NCI-H2081 (cell line): ENCODE measurements around the gene ZNF629.
"Not testable (repeated sequence)": the region's sequence is repeated elsewhere in the genome, so short reads cannot be mapped to it uniquely, and the experiment has no call there.

Experiments
- DNase-seq, 2 experiments: peaks; one replicate each; lab custom pipeline; 2025; lab: John Stamatoyannopoulos, UW

Gene ZNF629

DNA sequence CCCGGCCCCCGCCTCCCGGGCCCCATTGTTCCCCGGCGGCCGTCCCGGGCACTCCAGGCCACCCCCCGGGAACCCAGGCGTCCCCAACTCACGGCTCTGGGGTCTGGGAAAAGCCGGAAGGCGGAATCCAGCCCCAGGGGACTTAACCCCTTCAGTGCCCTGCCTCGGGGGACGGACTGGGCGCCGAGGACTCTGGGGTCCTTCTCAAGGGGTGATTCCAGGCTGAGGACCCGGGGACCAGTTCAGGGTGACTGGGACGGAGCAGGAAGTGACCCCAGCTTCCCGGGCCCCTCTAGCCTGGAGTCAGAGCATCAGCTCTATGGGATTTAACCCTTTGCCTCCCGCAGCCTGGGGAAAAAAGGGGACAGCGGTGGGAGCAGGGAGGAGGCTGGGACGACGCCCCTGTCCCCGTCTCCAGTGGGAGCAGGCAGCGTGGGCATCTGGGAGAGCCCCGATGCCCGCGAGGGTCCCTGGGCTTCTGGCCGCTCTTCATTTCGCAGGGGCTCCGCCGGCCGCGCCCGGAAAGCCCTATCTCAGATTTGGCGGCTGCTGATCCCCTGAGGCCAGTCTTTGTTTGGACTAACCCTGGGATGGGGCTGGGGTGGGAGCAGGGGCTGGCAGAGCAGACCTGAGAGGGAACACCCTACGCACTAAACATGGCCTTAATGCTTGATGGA, at the start of gene ZNF629:
Gene ZNF629 (minus strand): TSS at position 270 of the 677 bp plus-strand sequence. CDS start 2,723 bp downstream, outside the sequence.
- DNase-seq: peak; percentile 25 to 32

DNA sequence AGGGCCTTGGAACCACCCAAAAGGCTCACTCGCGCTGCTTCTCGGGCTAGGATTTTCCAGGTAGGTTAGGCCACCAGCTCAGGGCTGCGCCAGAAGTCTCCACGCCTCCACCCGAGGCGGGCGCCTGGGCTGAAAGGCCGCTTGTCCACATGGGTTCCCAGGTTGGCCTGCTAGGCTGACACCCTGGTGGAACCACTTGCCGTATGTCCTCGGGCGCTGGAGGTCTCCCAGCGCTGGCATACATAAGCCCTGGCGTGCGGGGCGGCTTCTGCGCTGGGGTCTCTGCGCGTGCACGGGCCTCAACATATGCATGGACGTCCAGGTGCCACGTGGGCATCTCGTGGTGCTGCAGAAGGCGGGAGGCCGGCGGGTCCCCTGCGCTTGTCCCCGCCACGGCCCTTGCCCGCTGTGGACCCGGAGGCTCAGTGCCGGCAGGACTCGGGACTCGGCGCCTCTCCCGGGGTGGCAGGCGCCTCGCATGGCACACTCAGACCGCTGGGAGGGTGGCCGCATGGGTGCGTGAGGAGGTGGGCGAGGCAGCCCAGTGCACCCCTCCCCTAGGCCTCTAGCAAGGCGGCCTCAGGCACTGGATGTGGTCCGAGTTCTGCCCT, 47.2 kb upstream of the ZNF629 start:
- no peak for DNase-seq

- no peak for DNase-seq
Observed at GRCh38 chr16:30830072-30830417, 43.0 kb upstream of the ZNF629 start.

GRCh38 chr16:30829130-30830071, 42.4 kb upstream of the ZNF629 start:
- DNase-seq: no peak

GRCh38 chr16:30821891-30822290, 34.9 kb upstream of the ZNF629 start:
- no peak for DNase-seq

DNA sequence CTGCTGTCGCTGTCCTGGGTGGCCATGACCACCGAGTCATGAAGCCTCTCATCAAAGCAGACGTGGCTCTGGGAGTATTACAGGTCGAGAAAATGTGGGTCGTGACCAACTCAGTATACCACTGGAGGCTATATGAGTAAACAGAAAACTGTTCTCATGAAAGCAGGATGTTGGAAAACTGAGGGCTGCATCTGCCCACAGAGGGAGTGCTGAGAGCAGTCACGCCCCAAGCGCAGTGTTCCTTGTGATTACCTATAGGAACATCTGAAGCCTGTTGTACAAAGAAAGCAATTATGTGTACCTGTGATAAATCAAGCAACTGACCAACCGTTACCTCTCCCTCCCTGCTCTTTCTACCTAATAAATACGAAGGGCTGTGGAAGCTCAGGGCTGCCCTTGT, 34.4 kb upstream of the ZNF629 start:
- not testable (repeated sequence) for DNase-seq

GRCh38 chr16:30820952-30821421, 34.0 kb upstream of the ZNF629 start:
- no peak for DNase-seq

DNA sequence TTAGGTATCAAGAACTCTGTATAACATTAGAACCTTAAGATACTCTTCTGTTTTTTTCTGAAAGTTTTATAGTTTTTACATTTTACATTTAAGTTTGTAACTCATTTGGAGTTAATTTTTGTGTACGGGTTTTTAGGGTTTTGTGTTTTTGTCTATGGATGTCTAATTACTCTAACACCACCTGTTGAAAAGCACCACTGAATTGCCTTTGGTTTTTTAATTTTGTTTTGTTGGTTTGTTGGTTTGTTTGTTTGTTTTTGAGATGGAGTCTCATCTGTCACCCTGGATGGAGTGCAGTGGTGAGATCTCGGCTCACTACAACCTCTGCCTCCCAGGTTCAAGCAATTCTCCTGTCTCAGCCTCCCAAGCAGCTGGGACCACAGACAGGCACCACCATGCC, 29.8 kb upstream of the ZNF629 start:
- DNase-seq: no peak

GRCh38 chr16:30813821-30814189, 26.8 kb upstream of the ZNF629 start:
- DNase-seq: no peak

GRCh38 chr16:30809675-30810074, 22.7 kb upstream of the ZNF629 start:
- DNase-seq: not testable (repeated sequence)

DNA sequence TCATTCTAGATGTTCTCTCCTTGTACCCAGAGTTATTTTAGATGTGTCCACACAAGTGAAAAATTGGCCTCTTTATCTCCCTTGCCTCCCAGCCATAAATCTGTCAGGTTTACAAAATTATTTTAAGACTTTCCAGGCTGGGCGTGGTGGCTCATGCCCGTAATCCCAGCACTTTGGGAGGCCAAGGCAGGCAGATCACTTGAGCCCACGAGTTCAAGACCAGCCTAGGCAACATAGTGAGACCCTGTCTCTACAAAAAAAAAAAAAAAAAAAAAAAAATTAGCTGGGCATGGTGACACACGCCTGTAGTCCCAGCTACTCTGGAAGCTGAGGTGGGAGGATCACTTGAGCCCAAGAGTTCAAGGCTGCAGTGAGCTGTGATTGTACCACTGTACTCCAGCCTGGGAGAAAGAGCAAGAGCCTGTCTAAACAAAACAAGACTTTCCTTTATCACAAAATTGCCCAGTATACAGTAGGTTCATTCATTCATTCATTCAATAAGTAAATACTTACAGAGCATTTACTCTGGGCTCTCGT, 22.0 kb upstream of the ZNF629 start:
- not testable (repeated sequence) for DNase-seq

- DNase-seq: no peak
Observed at GRCh38 chr16:30808146-30808545, 21.1 kb upstream of the ZNF629 start.

DNA sequence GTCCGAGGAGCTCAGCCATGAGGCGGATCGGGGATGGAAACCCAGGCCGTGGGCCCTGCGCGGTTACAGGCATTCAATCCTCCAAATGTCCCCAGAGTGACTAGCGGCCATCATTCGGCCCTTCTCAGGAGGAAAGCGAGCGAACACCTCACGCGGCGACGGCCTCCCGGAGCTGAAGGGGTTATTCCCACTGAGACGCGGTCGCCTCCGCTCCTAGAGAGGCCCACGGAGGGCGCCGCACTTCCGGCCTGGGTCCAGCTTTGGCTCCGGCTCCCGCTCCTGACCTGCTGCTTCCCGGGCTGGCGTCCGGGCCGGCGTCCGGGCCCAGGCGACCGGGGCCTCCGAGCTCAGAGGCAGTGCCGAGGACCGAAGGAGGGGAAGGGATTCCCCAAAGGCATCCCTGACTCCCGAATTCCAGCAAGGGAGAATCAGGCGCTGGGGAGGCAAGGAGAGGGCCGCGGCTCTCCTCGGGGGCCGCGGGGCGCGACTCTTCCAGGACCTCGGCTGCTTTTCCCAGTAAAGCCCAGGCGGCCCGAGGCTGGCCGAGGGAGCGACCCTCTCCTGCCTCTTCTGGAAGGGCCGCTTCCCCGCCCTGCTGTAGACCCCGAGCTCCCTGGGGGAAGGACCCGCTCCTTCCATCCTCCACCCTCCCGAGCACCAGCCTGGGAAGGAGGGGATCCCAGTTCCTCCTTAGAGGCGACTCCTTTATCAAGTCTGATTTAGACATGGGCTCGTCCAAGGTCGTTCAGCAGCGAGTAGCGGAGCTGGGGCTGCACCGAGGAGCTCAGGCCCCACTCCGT, 18.6 kb upstream of the ZNF629 start:
- peak; percentile 51 to 66 for DNase-seq

GRCh38 chr16:30805056-30805369, 18.0 kb upstream of the ZNF629 start:
- no peak for DNase-seq

- no peak for DNase-seq
Observed at GRCh38 chr16:30802936-30803335, 15.9 kb upstream of the ZNF629 start.

DNA sequence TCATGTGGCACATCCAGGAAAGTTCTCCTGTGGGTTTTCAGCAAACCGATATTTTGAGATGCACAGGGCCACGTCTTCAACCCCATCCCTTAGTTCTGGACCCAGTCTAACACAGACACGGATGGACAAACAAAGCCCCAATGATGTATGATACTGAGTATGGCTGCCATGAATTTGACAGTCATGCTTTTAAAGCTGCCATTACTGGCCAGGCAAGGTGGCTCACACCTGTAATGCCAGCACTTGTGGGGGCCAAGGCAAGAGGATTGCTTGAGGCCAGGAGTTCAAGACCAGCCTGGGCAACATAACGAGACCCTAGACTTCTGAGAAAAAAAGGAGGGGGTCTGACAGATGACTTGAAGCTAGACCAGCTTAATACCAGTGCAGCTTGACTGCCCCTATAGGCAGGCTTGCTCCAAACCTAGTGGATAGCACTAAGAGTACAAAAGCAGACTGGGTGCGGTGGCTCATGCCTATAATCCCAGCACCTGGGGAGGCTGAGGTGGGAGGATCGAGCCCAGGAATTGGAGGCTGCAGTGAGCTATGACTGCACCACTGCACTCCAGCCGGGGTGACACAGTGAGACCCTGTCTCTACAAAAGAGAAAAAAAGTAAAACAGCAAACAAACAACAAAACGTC, 10.8 kb upstream of the ZNF629 start:
- DNase-seq: no peak

GRCh38 chr16:30794634-30795033, 7.6 kb upstream of the ZNF629 start:
- no peak for DNase-seq

- no peak for DNase-seq
Observed at GRCh38 chr16:30793508-30794069, 6.6 kb upstream of the ZNF629 start.

DNA sequence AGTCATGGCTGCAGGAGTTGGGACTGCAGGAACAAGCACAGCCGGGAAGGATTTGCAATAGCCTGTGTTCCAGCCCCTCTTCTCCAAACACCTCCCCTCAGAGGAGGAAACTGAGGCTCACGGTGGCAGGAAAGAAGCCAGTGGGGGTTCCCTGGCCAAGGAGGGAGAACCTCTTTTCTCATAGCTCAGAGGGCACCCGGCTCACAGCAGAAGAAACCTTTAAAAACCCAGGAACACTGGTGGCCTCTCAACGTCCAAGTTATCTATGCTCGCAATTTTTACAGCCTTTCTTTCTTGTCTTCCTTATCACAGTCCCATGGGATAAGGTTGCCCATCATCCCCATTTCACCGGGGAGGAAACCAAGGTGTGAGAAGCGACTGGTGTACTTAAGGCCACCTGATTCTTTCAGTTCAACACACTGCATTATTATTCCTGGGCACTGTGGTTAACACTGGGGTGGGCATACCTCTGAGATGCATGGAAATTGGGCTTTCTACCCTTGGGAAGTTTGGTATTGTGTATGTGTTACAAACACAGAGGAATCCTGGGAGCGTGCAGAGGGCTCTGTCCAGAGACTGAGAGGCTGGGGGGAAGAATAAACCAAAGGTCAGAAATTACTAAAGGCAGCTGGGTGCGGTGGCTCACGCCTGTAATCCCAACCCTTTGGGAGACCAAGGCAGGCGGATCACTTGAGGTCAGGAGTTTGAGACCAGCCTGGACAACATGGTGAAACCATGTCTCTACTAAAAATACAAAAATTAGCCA, 791 bp upstream of the ZNF629 start:
- DNase-seq: no peak
